GM12801 (cell line): ENCODE results near the gene BLCAP.

Experiments used
- CTCF ChIP-seq: IDR thresholded peaks from one replicate; pipeline ENCODE4 v1.5.1; 2011; ENCODE audit warnings: control low read depth; ENCODE audit not compliant: insufficient read length; ENCODE audit errors: extremely low read depth

Gene BLCAP

DNA sequence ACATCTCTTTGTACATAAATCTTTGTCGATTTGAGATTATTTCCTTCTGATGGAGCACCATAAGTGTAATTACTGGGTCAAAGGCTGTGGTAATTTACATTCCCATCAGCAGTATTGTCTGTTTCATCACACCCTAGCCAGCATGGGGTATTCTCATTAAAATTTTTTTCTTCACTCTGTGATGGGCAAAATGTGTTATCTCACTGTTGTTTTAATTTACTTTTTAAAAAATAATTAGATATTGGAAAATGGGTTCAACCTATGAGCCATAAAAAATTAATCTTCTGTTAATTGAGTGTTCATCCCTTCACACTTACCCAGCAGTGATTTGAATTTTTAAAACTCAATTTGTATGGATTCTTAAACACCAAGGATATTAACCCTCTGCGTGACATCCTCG is 50.6 kb downstream of the BLCAP start:
- no peak for TF ChIP-seq CTCF

GRCh38 chr20:37475252-37475651 is 52.4 kb downstream of the BLCAP start:
- TF ChIP-seq CTCF, result no peak

- TF ChIP-seq CTCF, result no peak
These were observed 53.3 kb downstream of the BLCAP start for GRCh38 chr20:37474386-37474785.

GRCh38 chr20:37473249-37474000 is 54.3 kb downstream of the BLCAP start:
- TF ChIP-seq CTCF, result no peak

DNA sequence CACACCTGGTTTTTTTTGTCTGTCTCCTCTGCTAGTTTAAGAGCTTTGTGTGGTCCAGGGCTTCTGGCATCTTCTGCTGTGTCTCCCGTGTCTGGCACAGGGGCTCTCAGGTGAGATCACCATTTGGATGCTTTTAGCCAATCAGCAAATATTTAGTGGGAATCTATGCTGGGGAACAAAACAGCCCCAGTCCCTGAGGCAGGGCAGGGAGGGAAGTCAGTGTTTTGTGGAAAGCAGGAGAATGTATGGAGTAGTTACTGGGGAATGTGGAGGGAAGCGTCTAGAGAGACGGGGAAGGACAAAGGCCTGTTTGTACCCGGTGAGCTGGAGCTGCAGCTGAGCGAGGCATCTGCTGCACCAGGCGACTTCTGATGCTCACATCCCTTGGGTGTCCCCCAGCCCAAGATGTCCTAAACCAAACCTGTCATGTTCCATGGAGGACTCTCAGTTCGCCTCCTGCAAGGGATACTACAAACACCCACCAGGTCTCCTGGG is 55.9 kb downstream of the BLCAP start:
- TF ChIP-seq CTCF, result no peak

- TF ChIP-seq CTCF, result no peak
These were observed 58.1 kb downstream of the BLCAP start for GRCh38 chr20:37469531-37469930.

DNA sequence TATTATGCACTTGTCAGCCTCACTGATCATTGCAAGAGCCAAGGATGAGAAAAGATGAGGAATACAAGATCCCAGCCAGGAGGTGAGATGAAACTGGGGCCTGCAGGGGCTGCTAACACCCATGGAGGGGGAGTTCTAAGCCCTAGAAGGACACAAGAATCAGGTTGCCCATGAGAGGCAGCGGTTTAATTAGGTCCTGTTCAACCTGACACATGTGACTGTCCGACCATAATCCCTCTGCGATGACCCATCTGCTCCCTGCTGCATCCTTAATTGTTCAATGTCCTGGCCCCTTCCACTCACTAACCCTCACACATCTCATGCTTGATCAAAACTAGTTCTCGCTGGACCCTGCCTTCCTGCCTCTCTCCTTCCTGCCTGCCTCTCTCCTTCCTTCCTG is 58.8 kb downstream of the BLCAP start:
- TF ChIP-seq CTCF, result no peak
